Peyer's patch (tissue), 4 donors: ENCODE measurements around the gene ADGB.

Experiments
- POLR2A ChIP-seq, 2 donors: fragments of 450-650 bp; IDR thresholded peaks; one replicate each; pipeline ENCODE4 v1.5.1; 2017; ENCODE audit warnings: antibody characterized with exemption in 2 of 2, mild to moderate bottlenecking in 2 of 2, moderate library complexity in 2 of 2
- TF ChIP-seq, protein P1 (sequence below), 6 experiments: fragments of 450-650 bp in 4 of 6; fragments of 200-600 bp in 2 of 6; sonication (generic) in 1 of 6; IDR thresholded peaks; one replicate each; pipeline ENCODE4 v1.5.1; 2017 to 2019; ENCODE audit warnings: antibody characterized with exemption in 6 of 6, mild to moderate bottlenecking in 3 of 6, moderate library complexity in 1 of 6

GRCh38 chr6:146689806-146690205 is 91.0 kb downstream of the ADGB start:
- no peak for TF ChIP-seq POLR2A (IDR thresholded peaks at IDR 0.05)
- TF ChIP-seq, protein P1, sequence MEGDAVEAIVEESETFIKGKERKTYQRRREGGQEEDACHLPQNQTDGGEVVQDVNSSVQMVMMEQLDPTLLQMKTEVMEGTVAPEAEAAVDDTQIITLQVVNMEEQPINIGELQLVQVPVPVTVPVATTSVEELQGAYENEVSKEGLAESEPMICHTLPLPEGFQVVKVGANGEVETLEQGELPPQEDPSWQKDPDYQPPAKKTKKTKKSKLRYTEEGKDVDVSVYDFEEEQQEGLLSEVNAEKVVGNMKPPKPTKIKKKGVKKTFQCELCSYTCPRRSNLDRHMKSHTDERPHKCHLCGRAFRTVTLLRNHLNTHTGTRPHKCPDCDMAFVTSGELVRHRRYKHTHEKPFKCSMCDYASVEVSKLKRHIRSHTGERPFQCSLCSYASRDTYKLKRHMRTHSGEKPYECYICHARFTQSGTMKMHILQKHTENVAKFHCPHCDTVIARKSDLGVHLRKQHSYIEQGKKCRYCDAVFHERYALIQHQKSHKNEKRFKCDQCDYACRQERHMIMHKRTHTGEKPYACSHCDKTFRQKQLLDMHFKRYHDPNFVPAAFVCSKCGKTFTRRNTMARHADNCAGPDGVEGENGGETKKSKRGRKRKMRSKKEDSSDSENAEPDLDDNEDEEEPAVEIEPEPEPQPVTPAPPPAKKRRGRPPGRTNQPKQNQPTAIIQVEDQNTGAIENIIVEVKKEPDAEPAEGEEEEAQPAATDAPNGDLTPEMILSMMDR (IDR thresholded peaks at IDR 0.05) = no peak
